ENCODE results near the gene ANXA4.

Gene ANXA4

DNA sequence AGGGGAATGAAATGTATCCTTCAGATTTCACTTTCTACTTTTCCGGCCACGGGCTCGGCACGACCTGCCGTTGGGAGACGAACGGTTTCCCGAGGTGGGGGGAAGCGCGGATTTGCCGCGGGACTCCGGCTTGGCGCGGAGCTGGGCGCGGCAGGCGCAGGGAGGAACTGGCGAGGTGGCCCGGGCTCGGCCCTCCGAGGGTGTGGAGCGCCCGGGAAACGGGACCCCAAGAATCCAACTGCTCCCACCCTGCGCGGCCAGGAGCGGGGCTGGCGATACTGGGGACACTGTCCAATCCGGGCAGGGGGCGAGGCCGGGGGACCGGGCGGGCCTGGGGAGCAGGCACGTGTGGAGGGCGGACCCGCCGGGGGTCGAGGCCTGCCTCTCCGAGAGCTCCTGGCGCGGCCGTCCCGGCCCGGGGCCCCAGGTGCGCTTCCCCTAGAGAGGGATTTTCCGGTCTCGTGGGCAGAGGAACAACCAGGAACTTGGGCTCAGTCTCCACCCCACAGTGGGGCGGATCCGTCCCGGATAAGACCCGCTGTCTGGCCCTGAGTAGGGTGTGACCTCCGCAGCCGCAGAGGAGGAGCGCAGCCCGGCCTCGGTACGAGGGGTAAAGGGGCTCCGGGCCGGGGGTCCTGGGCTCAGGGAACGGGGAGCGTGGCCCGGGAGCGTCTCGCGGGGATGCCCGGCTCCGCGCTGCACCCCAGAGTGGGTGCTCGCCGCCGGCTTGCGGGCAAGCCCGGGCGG, at the start of gene ANXA4:
Gene ANXA4, plus strand, starts transcription at position 560 of the 747 bp plus-strand sequence. CDS start 39,432 bp downstream, outside the sequence.
- peak; percentile 27 to 44 (median 44) for DNase-seq (ENCODE audit: low read depth in 3 of 3)

DNA sequence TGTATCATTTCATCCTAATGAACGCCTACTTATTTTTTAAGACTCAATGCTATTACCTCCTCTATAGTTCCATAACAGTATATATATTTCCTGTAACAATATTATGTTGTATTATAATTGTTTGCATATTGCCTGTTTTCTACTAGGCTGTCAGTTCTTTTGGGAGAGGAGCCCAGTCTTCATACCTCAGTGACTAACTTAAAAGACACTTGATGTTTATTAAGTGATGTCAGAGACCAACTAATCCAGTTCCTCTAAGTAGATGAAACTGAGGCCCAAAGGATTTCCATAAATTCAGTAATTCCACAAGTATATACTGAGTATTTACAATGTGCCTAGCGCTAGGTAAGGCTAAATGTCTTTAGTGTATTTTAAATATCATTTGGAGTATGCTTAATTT, 49.5 kb upstream of the ANXA4 start:
- no peak for DNase-seq (ENCODE audit: low read depth in 3 of 3)

DNA sequence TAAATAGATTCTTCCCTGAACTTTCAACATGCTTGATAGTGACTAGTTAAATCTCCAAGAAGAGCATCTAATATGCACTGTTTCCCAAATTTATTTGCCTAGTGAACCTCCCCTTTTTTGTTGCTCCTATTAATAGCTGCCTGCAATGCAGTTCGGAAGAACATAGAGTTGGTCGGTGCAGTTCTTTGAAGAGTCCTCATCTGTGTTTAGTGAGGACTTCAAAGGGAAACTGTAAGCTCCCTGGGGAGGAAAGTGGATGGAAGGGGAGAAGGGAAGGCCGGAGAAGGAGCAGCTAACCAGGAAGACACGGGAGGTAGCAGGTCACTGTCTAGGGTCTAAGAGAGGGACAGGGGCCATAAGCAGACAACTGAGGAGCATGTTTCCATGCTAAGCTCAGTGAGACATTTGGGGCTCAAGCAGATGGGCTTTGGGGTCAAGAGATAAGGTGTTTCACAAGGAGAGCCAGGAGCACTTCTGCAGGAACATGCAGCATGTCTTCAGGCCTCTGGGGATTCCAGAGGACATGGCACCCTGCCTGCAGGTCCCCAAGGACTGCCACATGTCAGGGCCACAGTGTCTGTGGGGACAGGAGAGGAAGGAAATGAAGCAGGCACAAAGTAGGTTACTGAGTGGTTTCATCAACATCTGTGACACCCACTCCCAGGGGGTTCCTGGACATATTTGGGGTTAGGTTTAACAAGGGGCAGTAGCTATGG, 48.7 kb upstream of the ANXA4 start:
- DNase-seq (ENCODE audit: low read depth in 3 of 3): no peak

DNA sequence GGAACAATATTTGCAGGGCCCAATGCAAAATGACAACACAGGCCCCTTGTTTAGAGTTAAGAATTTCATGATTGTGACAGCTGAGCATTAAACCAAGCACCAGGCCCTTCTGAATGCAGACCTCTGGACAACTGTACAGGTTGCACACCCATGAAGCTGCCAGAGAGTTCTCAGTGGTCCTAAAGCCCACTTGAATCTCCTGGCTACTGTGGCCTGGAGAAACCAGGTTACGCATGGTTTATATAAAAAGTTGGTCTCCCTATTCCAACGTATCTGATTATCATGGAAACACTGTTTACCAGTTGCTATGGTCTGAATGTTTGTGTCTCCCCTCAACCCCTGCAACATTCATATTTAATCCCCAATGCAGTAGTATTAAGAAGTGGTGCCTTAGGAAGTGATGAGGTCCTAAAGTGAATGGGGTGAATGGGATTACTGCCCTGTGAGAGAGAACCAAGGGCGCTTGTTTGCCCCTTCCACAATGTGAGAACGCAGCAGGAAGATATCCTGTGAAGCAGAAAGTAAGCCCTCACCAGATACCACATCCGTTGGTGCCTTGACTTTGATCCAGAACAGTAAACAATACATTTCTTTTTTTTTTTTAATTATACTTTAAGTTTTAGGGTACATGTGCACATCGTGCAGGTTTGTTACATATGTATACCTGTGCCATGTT, 48.0 kb upstream of the ANXA4 start:
- DNase-seq (ENCODE audit: low read depth in 3 of 3): no peak

DNA sequence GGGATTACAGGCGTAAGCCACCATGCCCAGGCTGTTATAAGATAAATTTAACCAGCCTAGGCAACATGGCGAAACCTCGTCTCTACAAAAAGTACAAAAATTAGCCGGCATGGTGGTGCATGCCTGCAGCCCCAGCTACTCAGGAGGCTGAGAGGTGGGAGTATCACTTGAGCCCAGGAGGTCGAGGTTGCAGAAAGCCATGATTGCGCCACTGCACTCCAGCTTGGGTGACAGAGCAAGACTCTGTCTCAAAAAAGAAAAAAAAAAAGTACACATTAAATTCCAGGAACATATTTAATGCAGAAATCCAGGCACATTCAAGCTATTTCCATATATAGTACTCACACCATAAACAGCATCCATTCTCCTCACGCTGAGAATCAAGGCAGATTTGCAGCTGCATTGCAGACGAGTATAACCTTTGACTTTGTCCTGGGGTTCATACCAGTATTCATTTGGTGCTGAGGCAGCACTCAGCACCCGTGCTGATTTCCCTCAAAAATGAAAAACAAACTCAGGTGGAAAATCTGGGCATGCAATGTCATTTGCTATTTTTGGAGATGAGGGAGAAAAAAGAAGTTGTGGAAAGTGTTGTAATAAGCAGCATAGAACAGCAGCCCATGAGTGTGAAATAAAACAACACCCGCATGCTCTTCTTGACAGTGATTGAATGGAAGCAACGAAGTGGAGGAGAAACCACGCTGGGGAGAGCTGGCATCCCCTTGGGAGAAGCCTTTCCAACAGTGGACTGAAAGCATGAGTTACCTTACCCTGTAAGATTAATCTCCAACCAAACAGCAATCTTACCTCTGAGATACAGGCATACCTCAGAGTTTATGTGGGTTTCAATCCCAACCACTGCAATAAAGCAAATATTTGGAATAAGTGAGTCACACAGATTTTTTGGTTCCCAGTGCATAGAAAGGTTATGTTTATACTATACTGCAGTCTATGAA, 46.8 kb upstream of the ANXA4 start:
- DNase-seq (ENCODE audit: low read depth in 3 of 3): no peak

DNA sequence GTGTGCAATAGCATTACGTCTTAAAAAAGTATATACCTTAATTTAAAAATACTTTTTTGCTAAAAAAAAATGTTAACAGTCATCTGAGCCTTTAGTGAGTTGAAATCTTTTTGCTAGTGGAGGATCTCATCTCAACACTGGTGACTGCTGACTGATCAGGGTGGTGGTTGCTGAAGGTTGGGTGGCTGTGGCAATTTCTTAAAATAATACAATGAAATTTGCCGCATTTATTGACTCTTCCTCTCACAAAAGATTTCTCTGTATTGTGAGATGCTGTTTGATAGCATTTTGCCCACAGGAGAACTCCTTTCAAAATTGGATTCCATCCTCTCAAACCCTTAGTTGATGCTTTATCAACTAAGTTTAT, 46.1 kb upstream of the ANXA4 start:
- no peak for DNase-seq (ENCODE audit: low read depth in 3 of 3)

DNA sequence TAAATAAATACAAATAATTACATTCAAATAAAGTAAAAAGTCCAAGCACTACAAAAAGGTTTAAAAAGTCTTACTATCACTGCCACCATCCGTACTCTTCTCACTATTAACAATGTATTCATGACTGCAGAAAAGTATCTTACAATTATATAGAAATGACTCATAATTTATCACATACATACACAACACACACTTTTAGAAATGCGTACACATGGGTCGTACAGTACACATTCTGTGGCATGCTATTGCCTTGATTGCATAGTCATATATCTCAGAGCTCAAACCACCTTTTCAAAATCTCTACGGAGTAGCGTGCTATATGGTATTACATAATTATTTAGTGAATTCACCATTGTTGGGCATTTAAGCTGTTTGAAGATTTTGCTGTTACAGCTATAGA, 41.6 kb upstream of the ANXA4 start:
- DNase-seq (ENCODE audit: low read depth in 3 of 3): no peak

DNA sequence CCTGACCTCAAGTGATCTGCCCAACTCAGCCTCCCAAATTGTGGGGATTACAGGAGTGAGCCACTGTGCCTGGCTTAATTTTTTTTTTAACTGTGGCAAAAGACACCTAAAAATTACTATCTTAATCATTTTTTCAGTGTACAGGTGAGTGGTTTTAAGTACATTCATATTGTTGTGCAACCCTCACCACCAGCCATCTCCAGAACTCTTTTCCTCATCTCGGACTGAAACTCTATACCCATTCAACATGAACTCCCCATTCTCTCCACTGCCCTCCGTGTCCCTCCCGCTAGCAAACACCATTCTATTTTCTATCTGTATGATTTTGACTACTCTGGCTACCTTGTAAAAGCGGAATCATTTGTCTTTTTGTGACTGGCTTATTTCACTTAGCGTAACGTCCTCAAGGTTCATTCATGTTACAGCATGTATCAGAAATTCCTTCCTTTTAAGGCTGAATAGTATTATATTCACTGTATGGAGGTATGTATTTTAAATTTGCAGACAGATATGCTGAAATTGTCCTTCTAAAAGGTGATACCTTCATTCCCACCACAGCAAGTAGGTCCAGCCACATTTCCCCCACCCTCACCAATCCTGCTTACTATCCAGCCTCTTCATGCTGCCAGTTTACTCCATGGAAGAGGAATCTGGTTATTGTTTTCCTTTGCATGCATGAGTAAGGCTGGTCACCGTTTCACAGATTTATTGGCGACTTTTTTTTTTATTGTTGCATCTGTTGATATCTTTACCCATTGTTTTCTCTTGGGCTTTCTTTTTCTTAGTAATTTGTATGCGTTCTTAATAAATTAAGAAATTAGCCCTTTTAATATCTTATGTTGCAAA, 40.6 kb upstream of the ANXA4 start:
- DNase-seq (ENCODE audit: low read depth in 3 of 3): no peak

DNA sequence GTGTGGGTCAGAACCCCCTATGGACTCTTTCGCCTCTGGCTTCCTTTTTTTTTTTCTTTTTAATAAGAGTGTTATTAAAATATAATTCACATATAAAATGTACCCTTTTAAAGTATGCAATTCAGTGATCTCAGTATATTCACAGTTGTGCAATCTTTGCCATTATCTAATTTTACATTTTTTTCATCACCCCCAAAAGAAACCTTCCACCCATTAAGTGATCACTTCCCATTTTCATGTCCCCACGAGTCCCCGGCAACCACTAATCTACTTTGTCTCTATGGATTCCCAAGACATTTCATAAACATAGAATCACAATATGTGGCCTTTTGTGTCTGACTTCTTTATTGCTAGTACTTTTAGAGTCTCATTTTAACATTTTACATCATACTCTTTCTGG, 38.7 kb upstream of the ANXA4 start:
- no peak for DNase-seq (ENCODE audit: low read depth in 3 of 3)

DNA sequence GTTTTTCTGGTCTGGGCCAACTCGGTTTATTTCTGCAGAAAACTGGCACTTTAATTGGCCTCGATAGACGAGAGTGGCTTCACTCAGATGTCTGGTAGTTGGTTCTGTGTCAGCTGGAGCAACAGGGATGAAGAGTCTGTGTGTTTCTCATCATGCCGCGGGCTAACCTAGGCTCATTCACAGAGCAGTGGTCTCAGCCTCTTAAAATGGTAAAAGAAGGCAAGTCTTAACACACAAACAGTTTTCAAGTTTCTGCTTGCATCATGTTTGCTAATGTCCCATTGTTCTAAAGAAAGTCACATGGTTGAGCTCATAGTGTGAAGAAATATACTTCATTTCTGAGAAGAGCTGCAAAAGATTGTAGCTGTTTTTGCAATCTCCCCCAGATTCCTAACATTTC, 37.5 kb upstream of the ANXA4 start:
- no peak for DNase-seq (ENCODE audit: low read depth in 3 of 3)

DNA sequence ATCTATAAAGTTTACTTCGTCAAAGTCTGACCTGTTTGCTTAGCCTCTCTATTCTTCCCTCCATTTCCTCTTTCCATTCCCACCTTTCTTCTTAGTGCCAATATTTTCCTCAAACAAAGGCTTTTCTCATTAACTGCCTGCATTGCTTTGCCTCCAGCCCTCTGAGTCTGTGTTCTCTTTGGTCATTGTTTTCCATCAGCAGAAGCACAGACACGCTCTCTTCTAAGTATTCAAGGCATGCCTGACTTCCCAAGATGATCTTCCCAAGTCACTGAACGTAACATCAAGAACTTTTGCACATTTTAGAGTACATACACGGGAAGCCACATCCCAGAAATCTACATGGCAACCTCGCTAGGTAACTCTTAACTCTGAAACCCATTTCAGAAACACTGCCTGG, 32.6 kb upstream of the ANXA4 start:
- no peak for DNase-seq (ENCODE audit: low read depth in 3 of 3)

DNA sequence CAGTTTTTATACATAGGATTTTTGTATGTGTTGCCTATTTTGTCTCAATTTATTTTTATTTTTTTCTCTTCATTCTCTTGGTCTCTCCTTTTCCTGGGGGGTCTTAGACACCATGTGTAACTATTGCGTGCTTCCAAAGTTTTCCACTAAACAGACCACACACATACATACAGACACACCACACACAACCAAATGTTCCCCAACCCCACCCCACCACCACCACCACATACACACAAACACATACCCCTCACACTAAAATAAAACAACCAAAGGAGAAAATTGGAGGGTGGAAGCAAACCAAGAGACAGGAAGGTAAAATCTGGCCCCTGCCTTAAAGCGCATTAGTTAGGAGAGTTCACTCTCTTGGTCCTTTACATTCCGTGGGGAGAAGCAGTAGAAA, 30.0 kb upstream of the ANXA4 start:
- no peak for DNase-seq (ENCODE audit: low read depth in 3 of 3)

DNA sequence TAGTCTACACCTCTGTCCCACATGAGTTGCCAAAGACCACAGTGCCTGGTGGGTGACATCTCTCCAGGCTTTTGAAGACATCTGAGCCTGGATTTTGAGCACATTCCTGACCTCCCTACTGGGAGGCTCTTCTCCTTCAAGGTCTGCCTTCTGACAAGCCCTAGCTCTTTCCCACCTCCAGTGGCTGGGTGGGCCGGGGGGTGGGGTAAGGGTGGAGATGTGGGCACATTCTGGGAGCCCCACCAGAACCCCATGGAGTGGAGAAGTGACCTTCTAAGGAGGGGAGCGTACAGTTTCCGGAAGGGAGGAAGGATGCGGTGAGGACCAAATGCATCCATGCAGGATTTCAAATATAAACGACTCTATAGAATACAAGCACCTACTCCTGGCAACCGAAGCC, 27.9 kb upstream of the ANXA4 start:
- no peak for DNase-seq (ENCODE audit: low read depth in 3 of 3)

DNA sequence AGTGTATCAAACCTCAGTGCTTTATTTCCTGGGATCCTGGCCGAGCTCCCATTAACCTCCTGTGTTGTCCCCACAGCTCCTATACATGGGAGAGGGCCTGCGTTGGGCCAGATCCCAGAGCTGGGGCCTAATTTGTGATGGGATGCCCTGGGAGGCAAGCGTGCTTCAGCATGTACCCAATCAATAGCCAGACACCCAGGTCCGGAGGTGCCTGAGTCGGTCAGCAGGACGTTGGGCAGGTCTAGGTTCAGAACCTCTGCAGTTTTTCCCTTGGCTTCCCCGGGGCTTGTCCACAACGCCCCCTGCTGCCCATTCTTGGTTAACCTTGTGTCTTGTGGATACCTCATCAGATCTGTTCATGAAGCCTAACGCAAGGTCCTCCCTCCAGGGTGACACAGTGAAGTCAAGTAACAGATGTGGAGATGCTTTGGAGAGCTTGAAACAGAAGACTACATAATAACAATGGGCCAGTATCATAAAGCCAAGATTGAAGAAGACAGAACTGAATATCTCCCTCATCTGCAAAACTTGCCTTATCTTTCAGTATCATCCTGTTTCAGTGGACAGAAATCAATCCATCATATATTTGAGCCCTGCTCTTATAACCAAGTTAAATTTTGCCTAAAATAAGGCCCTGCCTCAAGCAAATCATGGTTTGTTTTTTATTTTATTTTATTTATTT, 27.3 kb upstream of the ANXA4 start:
- DNase-seq (ENCODE audit: low read depth in 3 of 3): peak; percentile 79 to 90 (median 86)

DNA sequence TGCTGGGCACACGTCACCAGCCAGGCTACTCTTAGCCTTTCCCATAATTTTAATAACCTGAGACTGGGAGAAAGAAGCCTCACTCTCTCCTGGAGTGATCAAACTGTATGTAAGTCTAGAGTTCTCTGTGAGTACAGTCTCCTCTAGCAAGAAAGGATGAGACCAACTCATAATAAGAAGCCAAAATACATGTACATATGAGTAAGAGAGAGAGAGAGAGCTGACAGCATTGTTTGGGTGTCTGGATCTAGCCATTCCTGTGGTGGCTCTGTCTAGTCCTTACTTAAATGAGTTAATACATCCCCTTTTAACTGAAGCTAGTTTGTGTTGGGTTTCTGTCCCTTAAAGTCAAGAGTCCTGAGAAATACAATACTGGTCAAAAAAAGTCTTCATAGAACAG, 26.0 kb upstream of the ANXA4 start:
- no peak for DNase-seq (ENCODE audit: low read depth in 3 of 3)

DNA sequence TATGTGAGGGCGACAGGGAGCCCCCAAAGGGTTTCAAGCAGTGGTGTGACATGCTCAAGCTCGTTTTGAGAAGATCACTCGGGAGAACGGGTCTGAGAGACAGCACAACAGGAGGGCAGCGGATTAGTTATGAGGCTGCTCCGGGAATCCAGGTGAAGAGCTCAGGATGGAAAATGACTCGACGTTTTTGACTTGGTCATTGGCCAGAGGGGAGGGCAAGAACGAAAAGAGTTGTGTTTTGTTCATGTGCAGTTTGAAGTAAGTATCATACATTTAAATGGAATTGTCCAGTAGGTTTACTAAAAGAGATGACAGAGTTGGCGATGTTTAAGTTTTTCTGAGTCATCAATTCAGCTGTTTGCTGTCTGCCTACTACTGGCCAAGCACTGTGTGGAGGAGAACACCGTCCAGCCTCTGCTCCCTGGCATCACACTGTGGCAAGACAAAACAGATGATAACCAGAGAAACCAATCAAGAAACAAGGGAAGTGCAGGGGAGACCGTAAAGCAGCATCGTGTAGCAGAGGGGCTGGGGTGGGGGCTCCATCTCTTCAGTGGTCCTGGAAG, 25.3 kb upstream of the ANXA4 start:
- DNase-seq (ENCODE audit: low read depth in 3 of 3): no peak

DNA sequence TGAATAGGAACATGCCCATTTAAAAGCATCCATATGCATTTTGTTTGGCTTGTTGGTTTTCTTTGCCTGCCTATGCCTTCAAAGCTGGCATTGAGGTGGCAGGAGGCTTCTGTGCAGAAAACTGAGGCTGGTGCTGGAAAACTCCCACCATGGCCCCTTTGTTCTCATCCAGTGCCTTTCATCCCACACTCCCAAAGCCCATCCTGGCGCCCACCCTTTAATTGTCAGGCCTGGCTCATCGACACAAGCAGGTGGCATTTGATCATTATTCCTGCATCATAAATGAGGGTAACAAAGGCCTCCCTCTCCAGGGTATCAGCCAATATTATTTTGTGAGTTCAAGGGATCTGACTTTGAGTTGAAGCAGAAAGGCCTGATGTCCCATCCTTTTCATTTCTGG, 24.7 kb upstream of the ANXA4 start:
- no peak for DNase-seq (ENCODE audit: low read depth in 3 of 3)

DNA sequence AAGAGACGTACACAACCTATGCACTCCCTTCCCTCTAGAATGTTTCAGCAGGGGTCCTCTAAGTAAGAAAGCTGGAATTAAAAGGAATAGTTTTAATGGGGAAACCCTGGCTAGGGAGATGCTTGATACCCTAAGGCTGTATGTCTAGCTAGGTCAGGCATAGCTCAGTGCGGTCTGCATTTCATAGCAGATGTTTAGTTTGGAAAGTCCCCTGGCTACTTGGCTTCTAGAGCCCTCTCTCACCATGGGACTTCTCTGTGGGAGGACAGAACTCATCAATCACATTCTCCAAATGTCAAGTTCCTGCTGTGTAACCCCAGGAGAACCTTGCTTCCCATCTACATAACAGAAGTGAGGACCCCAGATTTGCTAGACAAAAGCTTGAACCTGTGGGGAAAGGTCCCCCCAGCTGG, 24.1 kb upstream of the ANXA4 start:
- no peak for DNase-seq (ENCODE audit: low read depth in 3 of 3)

DNA sequence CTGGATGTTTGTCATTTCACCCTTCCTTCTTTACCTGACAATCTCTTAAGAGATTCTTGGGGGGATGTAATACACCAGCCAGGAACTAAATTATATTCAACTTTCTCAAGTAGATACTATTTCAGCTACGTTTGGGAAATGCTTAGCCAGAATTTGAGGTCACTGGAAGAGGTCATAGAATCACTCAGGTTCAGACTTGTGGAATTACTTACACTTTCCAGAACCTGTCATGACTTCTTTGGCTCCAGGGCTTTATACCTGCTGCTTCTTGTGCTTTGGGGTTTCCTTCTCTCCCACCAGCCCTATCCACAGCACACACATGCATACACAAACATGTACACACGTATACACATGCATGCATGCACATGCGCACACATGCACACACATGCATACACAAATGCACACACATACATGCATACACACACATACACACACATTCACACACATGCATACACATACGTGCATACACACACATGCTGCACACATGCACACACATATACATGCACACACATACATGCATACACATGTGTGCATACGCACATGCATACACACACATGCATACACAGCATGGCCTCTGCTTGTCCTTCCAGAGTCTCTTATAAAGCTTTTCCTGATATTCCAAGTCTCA, 23.5 kb upstream of the ANXA4 start:
- no peak for DNase-seq (ENCODE audit: low read depth in 3 of 3)

Measured in stimulated activated CD4-positive, alpha-beta T cell treated with anti-CD3 and anti-CD28 coated beads, TNF-alpha, amount 100 ng/mL, for 48 hours (primary cell).